ENCODE measurements around the gene PUS7L.
"Not testable (repeated sequence)": the region's sequence is repeated elsewhere in the genome, so short reads cannot be mapped to it uniquely, and the experiment has no call there.

Gene PUS7L

GRCh38 chr12:43744826-43745225 lies 13.8 kb downstream of the PUS7L start:
- no peak for DNase-seq

- DNase-seq, result no peak
Measured at GRCh38 chr12:43742106-43742505, 16.5 kb downstream of the PUS7L start.

- no peak for DNase-seq
Measured at GRCh38 chr12:43740511-43741100, 18.0 kb downstream of the PUS7L start.

GRCh38 chr12:43737646-43738045 lies 20.9 kb downstream of the PUS7L start:
- no peak for DNase-seq

GRCh38 chr12:43736927-43737440 lies 21.6 kb downstream of the PUS7L start:
- DNase-seq, result no peak

GRCh38 chr12:43733687-43734086 lies 24.9 kb downstream of the PUS7L start:
- DNase-seq, result no peak

- DNase-seq, result no peak
Measured at GRCh38 chr12:43730283-43730682, 28.3 kb downstream of the PUS7L start.

GRCh38 chr12:43728698-43729097 lies 29.9 kb downstream of the PUS7L start:
- no peak for DNase-seq

- no peak for DNase-seq
Measured at GRCh38 chr12:43728117-43728516, 30.5 kb downstream of the PUS7L start.

- no peak for DNase-seq
Measured at GRCh38 chr12:43723134-43723533, 35.5 kb downstream of the PUS7L start.

GRCh38 chr12:43722621-43723020 lies 36.0 kb downstream of the PUS7L start:
- DNase-seq, result no peak

- DNase-seq, result no peak
Measured at GRCh38 chr12:43711348-43711747, 47.2 kb downstream of the PUS7L start.

GRCh38 chr12:43703772-43704171 lies 54.8 kb downstream of the PUS7L start:
- DNase-seq, result not testable (repeated sequence)

- not testable (repeated sequence) for DNase-seq
Measured at GRCh38 chr12:43701194-43701593, 57.4 kb downstream of the PUS7L start.

- no peak for DNase-seq
Measured at GRCh38 chr12:43696154-43696553, 62.4 kb downstream of the PUS7L start.

GRCh38 chr12:43694879-43695278 lies 63.7 kb downstream of the PUS7L start:
- no peak for DNase-seq

- DNase-seq, result no peak
Measured at GRCh38 chr12:43692064-43692463, 66.5 kb downstream of the PUS7L start.

GRCh38 chr12:43685491-43685890 lies 73.1 kb downstream of the PUS7L start:
- not testable (repeated sequence) for DNase-seq

- peak; percentile 33 for DNase-seq
Measured at GRCh38 chr12:43676183-43676813, 82.3 kb downstream of the PUS7L start.

- DNase-seq, result no peak
Measured at GRCh38 chr12:43675048-43675904, 83.3 kb downstream of the PUS7L start.

GRCh38 chr12:43669373-43669772 lies 89.2 kb downstream of the PUS7L start:
- DNase-seq, result no peak
